HEK293 (cell line): ENCODE data around the gene ATP1A3.

Experiments used
- CTCF ChIA-PET: fragments of 350-600 bp; formaldehyde crosslinking; extraction: SDS; loops from one replicate; lab custom pipeline; 2021; ENCODE audit warnings: antibody characterized with exemption; lab: Yijun Ruan, JAX
- POLR2A ChIA-PET: fragments of 300-600 bp; formaldehyde crosslinking; extraction: SDS; loops from one replicate; lab custom pipeline; 2020; ENCODE audit warnings: antibody characterized with exemption, inconsistent platforms; lab: Yijun Ruan, JAX
- H3K27ac ChIP-seq: fragments of 200-500 bp; sonication (Bioruptor generic); 2 replicates; pipeline ENCODE4 v1.5.1; 2014; ENCODE audit warnings: low read depth, low read length, control low read depth, inconsistent platforms; ENCODE audit errors: extremely low read depth
- H3K36me3 ChIP-seq, 2 experiments: fragments of 200-500 bp in 1 of 2; sonication (Bioruptor generic) in 1 of 2; 1 replicate in 1 of 2; 2 replicates in 1 of 2; pipeline ENCODE4 v1.5.1; 2014 to 2017; ENCODE audit warnings: inconsistent platforms in 2 of 2, low read length in 2 of 2; ENCODE audit not compliant: control insufficient read depth in 2 of 2, insufficient read depth in 1 of 2
- H3K4me1 ChIP-seq: fragments of 200-500 bp; sonication (Bioruptor generic); 2 replicates; pipeline ENCODE4 v1.5.1; 2014; ENCODE audit warnings: mild to moderate bottlenecking, low read length, inconsistent platforms; ENCODE audit not compliant: control insufficient read depth, insufficient read depth
- H3K4me3 ChIP-seq: 2 replicates; pipeline ENCODE4 v1.5.1; 2011; ENCODE audit warnings: low read depth, mild to moderate bottlenecking, control low read depth, low read length, moderate library complexity
- H3K9me3 ChIP-seq: fragments of 200-500 bp; sonication (Bioruptor generic); 2 replicates; pipeline ENCODE4 v1.5.1; 2014; ENCODE audit warnings: low read depth, low read length, inconsistent platforms; ENCODE audit not compliant: control insufficient read depth, insufficient read depth
- ATF2 ChIP-seq: fragments of 450-650 bp; formaldehyde crosslinking; IDR thresholded peaks from 2 replicates; pipeline ENCODE4 v1.5.1; 2016; ENCODE audit warnings: missing biosample characterization, missing genetic modification characterization, low read depth
- BCL11B ChIP-seq: fragments of 450-650 bp; formaldehyde crosslinking; IDR thresholded peaks from 2 replicates; pipeline ENCODE4 v1.5.1; 2016; ENCODE audit warnings: low read depth, missing biosample characterization, missing genetic modification characterization
- EGR2 ChIP-seq: fragments of 450-650 bp; formaldehyde crosslinking; IDR thresholded peaks from 2 replicates; pipeline ENCODE4 v1.5.1; 2016; ENCODE audit warnings: low read depth, missing biosample characterization, missing genetic modification characterization
- GLIS1 ChIP-seq: fragments of 450-650 bp; formaldehyde crosslinking; IDR thresholded peaks from 2 replicates; pipeline ENCODE4 v1.5.1; 2016; ENCODE audit warnings: missing biosample characterization, missing genetic modification characterization
- IKZF3 ChIP-seq: fragments of 450-650 bp; IDR thresholded peaks from 2 replicates; pipeline ENCODE4 v1.5.0; 2018; ENCODE audit warnings: missing biosample characterization, mild to moderate bottlenecking, missing genetic modification characterization, moderate library complexity
- PRDM4 ChIP-seq: fragments of 450-650 bp; formaldehyde crosslinking; IDR thresholded peaks from 2 replicates; pipeline ENCODE4 v1.5.1; 2017; ENCODE audit warnings: missing biosample characterization, missing genetic modification characterization
- PRDM6 ChIP-seq: fragments of 450-650 bp; formaldehyde crosslinking; IDR thresholded peaks from 2 replicates; pipeline ENCODE4 v1.5.1; 2017; ENCODE audit warnings: missing biosample characterization, missing genetic modification characterization
- SALL2 ChIP-seq: fragments of 450-650 bp; formaldehyde crosslinking; IDR thresholded peaks from 2 replicates; pipeline ENCODE4 v1.5.0; 2017; ENCODE audit warnings: missing biosample characterization, mild to moderate bottlenecking, missing genetic modification characterization, borderline replicate concordance
- SP7 ChIP-seq: fragments of 450-650 bp; formaldehyde crosslinking; IDR thresholded peaks from 2 replicates; pipeline ENCODE4 v1.5.1; 2016; ENCODE audit warnings: missing biosample characterization, missing genetic modification characterization
- YY2 ChIP-seq: fragments of 450-650 bp; formaldehyde crosslinking; IDR thresholded peaks from 2 replicates; pipeline ENCODE4 v1.5.1; 2016; ENCODE audit warnings: missing biosample characterization, missing genetic modification characterization
- ZBTB17 ChIP-seq: fragments of 450-650 bp; formaldehyde crosslinking; IDR thresholded peaks from 2 replicates; pipeline ENCODE4 v1.5.1; 2016; ENCODE audit warnings: missing biosample characterization, missing genetic modification characterization
- ZBTB8A ChIP-seq: fragments of 450-650 bp; formaldehyde crosslinking; IDR thresholded peaks from 2 replicates; pipeline ENCODE4 v1.5.1; 2016; ENCODE audit warnings: missing biosample characterization, missing genetic modification characterization
- ZEB2 ChIP-seq: fragments of 450-650 bp; formaldehyde crosslinking; IDR thresholded peaks from 2 replicates; pipeline ENCODE4 v1.5.1; 2016; ENCODE audit warnings: missing biosample characterization, missing genetic modification characterization
- ZFHX2 ChIP-seq: fragments of 450-650 bp; formaldehyde crosslinking; conservative IDR thresholded peaks from 2 replicates; pipeline ENCODE4 v1.5.1; 2016; ENCODE audit warnings: missing biosample characterization, missing genetic modification characterization
- ZFP69B ChIP-seq: fragments of 450-650 bp; formaldehyde crosslinking; IDR thresholded peaks from 2 replicates; pipeline ENCODE4 v1.5.1; 2016; ENCODE audit warnings: missing biosample characterization, missing genetic modification characterization
- ZNF175 ChIP-seq: fragments of 450-650 bp; formaldehyde crosslinking; IDR thresholded peaks from 2 replicates; pipeline ENCODE4 v1.5.1; 2016; ENCODE audit warnings: missing biosample characterization, missing genetic modification characterization
- ZNF221 ChIP-seq: fragments of 450-650 bp; formaldehyde crosslinking; IDR thresholded peaks from 2 replicates; pipeline ENCODE4 v1.5.1; 2017; ENCODE audit warnings: missing biosample characterization, missing genetic modification characterization, borderline replicate concordance
- ZNF24 ChIP-seq: fragments of 450-650 bp; formaldehyde crosslinking; IDR thresholded peaks from 2 replicates; pipeline ENCODE4 v1.5.1; 2016; ENCODE audit warnings: missing biosample characterization, missing genetic modification characterization
- ZNF398 ChIP-seq: fragments of 450-650 bp; formaldehyde crosslinking; IDR thresholded peaks from 2 replicates; pipeline ENCODE4 v1.5.1; 2017; ENCODE audit warnings: missing biosample characterization, missing genetic modification characterization
- ZNF510 ChIP-seq: fragments of 450-650 bp; formaldehyde crosslinking; IDR thresholded peaks from 2 replicates; pipeline ENCODE4 v1.5.1; 2018; ENCODE audit warnings: mild to moderate bottlenecking, missing genetic modification characterization, missing biosample characterization; ENCODE audit not compliant: insufficient replicate concordance
- ZNF514 ChIP-seq: fragments of 450-650 bp; formaldehyde crosslinking; IDR thresholded peaks from 2 replicates; pipeline ENCODE4 v1.5.1; 2016; ENCODE audit warnings: missing biosample characterization, missing genetic modification characterization
- ZNF544 ChIP-seq: fragments of 450-650 bp; formaldehyde crosslinking; IDR thresholded peaks from 2 replicates; pipeline ENCODE4 v1.5.0; 2017; ENCODE audit warnings: missing biosample characterization, missing genetic modification characterization
- ZNF600 ChIP-seq: fragments of 450-650 bp; formaldehyde crosslinking; IDR thresholded peaks from 2 replicates; pipeline ENCODE4 v1.5.1; 2016; ENCODE audit warnings: missing biosample characterization, missing genetic modification characterization
- ZNF610 ChIP-seq: fragments of 450-650 bp; formaldehyde crosslinking; IDR thresholded peaks from 2 replicates; pipeline ENCODE4 v1.5.1; 2016; ENCODE audit warnings: missing biosample characterization, missing genetic modification characterization, borderline replicate concordance
- ZNF654 ChIP-seq: fragments of 450-650 bp; formaldehyde crosslinking; IDR thresholded peaks from 2 replicates; pipeline ENCODE4 v1.5.1; 2016; ENCODE audit warnings: low read depth, missing biosample characterization, missing genetic modification characterization
- TF ChIP-seq, protein P1 (sequence below): fragments of 450-650 bp; formaldehyde crosslinking; IDR thresholded peaks from 2 replicates; pipeline ENCODE4 v1.5.1; 2016; ENCODE audit warnings: missing biosample characterization, missing genetic modification characterization
- TF ChIP-seq, protein P2 (sequence below): fragments of 450-650 bp; IDR thresholded peaks from 2 replicates; pipeline ENCODE4 v1.5.1; 2018; ENCODE audit warnings: missing biosample characterization, mild to moderate bottlenecking, missing genetic modification characterization

The ATP1A3 gene

GRCh38 chr19:41927497-41928192 lies 66.4 kb downstream of the ATP1A3 start:
- Histone ChIP-seq H3K4me1 (peaks cover 4% of the 10 kb centered on the region), H3K9me3 (no peaks in the 10 kb centered on the region), H3K27ac (no peak overlapping the region), H3K36me3 (no peaks in the 10 kb centered on the region), H3K4me3 (peak overlapping the region; percentile 27; the same call in 1 of the 2 replicates)
- ChIA-PET POLR2A (no interaction called here), CTCF (interaction anchor here (0.6 to 1.5 kb wide), 2 partner anchors 23 to 101 kb away, joined by 3 to 4 read pairs; no protein-coding TSS in a partner anchor)
- TF ChIP-seq ZNF24 (tag by site-specific recombination) (no peak), ZNF600 (tag by site-specific recombination) (no peak), ZFP69B (tag by site-specific recombination) (no peak), ATF2 (no peak), ZFHX2 (tag by site-specific recombination) (peak; percentile 92), ZNF544 (no peak), IKZF3 (no peak), PRDM6 (tag by site-specific recombination) (no peak), YY2 (tag by site-specific recombination) (no peak), ZNF610 (tag by site-specific recombination) (no peak), EGR2 (tag by site-specific recombination) (peak; percentile 82), ZNF398 (tag by site-specific recombination) (no peak; the same call in 1 of the 2 replicates), ZNF221 (tag by site-specific recombination) (no peak), PRDM4 (tag by site-specific recombination) (no peak), ZNF514 (tag by site-specific recombination) (no peak), ZEB2 (no peak), SALL2 (tag by site-specific recombination) (no peak), ZNF175 (tag by site-specific recombination) (no peak), ZNF654 (tag by site-specific recombination) (no peak), ZBTB17 (tag by site-specific recombination) (no peak), BCL11B (tag by site-specific recombination) (0 out of 2 replicates have a peak, but pooled peaks have one; percentile 43), SP7 (tag by site-specific recombination) (peak; percentile 45; the same call in 1 of the 2 replicates), ZBTB8A (tag by site-specific recombination) (no peak), GLIS1 (tag by site-specific recombination) (peak; percentile 13; the same call in 1 of the 2 replicates), ZNF510 (tag by site-specific recombination) (no peak)
- TF ChIP-seq, protein P1, sequence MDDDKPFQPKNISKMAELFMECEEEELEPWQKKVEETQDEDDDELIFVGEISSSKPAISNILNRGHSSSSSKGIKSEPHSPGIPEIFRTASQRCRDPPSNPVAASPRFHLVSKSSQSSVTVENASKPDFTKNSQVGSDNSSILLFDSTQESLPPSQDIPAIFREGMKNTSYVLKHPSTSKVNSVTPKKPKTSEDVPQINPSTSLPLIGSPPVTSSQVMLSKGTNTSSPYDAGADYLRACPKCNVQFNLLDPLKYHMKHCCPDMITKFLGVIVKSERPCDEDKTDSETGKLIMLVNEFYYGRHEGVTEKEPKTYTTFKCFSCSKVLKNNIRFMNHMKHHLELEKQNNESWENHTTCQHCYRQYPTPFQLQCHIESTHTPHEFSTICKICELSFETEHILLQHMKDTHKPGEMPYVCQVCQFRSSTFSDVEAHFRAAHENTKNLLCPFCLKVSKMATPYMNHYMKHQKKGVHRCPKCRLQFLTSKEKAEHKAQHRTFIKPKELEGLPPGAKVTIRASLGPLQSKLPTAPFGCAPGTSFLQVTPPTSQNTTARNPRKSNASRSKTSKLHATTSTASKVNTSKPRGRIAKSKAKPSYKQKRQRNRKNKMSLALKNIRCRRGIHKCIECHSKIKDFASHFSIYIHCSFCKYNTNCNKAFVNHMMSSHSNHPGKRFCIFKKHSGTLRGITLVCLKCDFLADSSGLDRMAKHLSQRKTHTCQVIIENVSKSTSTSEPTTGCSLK (tag by site-specific recombination): no peak
- TF ChIP-seq, protein P2, sequence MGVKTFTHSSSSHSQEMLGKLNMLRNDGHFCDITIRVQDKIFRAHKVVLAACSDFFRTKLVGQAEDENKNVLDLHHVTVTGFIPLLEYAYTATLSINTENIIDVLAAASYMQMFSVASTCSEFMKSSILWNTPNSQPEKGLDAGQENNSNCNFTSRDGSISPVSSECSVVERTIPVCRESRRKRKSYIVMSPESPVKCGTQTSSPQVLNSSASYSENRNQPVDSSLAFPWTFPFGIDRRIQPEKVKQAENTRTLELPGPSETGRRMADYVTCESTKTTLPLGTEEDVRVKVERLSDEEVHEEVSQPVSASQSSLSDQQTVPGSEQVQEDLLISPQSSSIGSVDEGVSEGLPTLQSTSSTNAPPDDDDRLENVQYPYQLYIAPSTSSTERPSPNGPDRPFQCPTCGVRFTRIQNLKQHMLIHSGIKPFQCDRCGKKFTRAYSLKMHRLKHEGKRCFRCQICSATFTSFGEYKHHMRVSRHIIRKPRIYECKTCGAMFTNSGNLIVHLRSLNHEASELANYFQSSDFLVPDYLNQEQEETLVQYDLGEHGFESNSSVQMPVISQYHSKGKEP (tag by site-specific recombination): no peak
